K562 treated with DMSO at 1 percent for 4 hours (cell line): Measurements from ENCODE around the gene WNT11. TPM values are rescaled to one million over a fixed set of nuclear protein-coding genes. Genes with fewer than 3 reads are reported as not detected.

Experiments
- total RNA-seq: library from RNA; unstranded; fragments of 300-600 nt; gene quantifications from 2 replicates; pipeline ENCODE4 v1.2.3, GENCODE V29; 2022; ENCODE audit not compliant: insufficient read depth

Gene WNT11
- not detected in 2 replicates for total RNA-seq

GRCh38 chr11:76206327-76207081, at the start of gene WNT11:
TSS of gene WNT11 (minus strand) at chr11:76206502. CDS start at chr11:76206407, 95 bp downstream.

Other genes with a start within 250 kb of the WNT11 start
- gene THAP12, start 174.6 kb upstream of the WNT11 start, total RNA-seq = 23.6 and 29.3 TPM in 2 replicates
- 0.68 and 2.7 TPM in 2 replicates for gene GVQW3, start 174.8 kb upstream of the WNT11 start, total RNA-seq
- gene EMSY, start 238.5 kb upstream of the WNT11 start, total RNA-seq = 5.8 and 6.0 TPM in 2 replicates